ENCODE measurements around the gene ABCC9.
"Not testable (repeated sequence)": the region's sequence is repeated elsewhere in the genome, so short reads cannot be mapped to it uniquely, and the experiment has no call there.

Gene ABCC9

GRCh38 chr12:21814814-21815213 is 126.4 kb downstream of the ABCC9 start:
- no peak for DNase-seq

GRCh38 chr12:21814327-21814726 is 126.9 kb downstream of the ABCC9 start:
- DNase-seq = no peak

- DNase-seq = no peak
Observed at GRCh38 chr12:21813751-21814150, 127.5 kb downstream of the ABCC9 start.

- no peak for DNase-seq
Observed at GRCh38 chr12:21813125-21813524, 128.1 kb downstream of the ABCC9 start.

GRCh38 chr12:21812340-21812739 is 128.9 kb downstream of the ABCC9 start:
- not testable (repeated sequence) for DNase-seq

GRCh38 chr12:21809100-21809499 is 132.1 kb downstream of the ABCC9 start:
- no peak for DNase-seq

GRCh38 chr12:21806255-21806654 is 135.0 kb downstream of the ABCC9 start:
- DNase-seq = no peak

- no peak for DNase-seq
Observed at GRCh38 chr12:21801522-21802288, 139.5 kb downstream of the ABCC9 start.

GRCh38 chr12:21800011-21800410 is 141.2 kb downstream of the ABCC9 start:
- DNase-seq = no peak

- DNase-seq = no peak
Observed at GRCh38 chr12:21797539-21797938, 143.7 kb downstream of the ABCC9 start.

GRCh38 chr12:21795648-21796328 is 145.4 kb downstream of the ABCC9 start:
- no peak for DNase-seq

- DNase-seq = not testable (repeated sequence)
Observed at GRCh38 chr12:21794807-21795595, 146.2 kb downstream of the ABCC9 start.

GRCh38 chr12:21789687-21790086 is 151.5 kb downstream of the ABCC9 start:
- not testable (repeated sequence) for DNase-seq

- no peak for DNase-seq
Observed at GRCh38 chr12:21788089-21788983, 152.9 kb downstream of the ABCC9 start.

GRCh38 chr12:21786041-21786531 is 155.1 kb downstream of the ABCC9 start:
- no peak for DNase-seq

GRCh38 chr12:21782723-21783122 is 158.5 kb downstream of the ABCC9 start:
- DNase-seq = not testable (repeated sequence)

- DNase-seq = no peak
Observed at GRCh38 chr12:21780786-21781185, 160.4 kb downstream of the ABCC9 start.

GRCh38 chr12:21776175-21776574 is 165.1 kb downstream of the ABCC9 start:
- DNase-seq = no peak

GRCh38 chr12:21775133-21775820 is 165.9 kb downstream of the ABCC9 start:
- DNase-seq = no peak

GRCh38 chr12:21774358-21775132 is 166.7 kb downstream of the ABCC9 start, which contains the start of gene KCNJ8:
KCNJ8 (minus strand) TSS chr12:21774706; CDS start chr12:21773616, 1,090 bp downstream.
- no peak for DNase-seq

- no peak for DNase-seq
Observed at GRCh38 chr12:21773806-21774205, 167.4 kb downstream of the ABCC9 start.

Data from T-helper 2 cell (primary cell).